ENCODE results near the gene HHLA2. TPM values are rescaled to one million over a fixed set of nuclear protein-coding genes. Genes with fewer than 3 reads are reported as not detected.
A peak's percentile ranks its signal among the peaks of the same experiment; 100 is the strongest.

Gene HHLA2
- total RNA-seq, 1 experiment from 2014 or later, result not detected

- BruUV-seq (replicated peaks), result no TSS peak
- no peaks in the 10 kb centered on the region for H4K20me1 ChIP-seq (ENCODE audit: low read length)
- no peak overlapping the region for H3K4me3 ChIP-seq (ENCODE audit: low read length)
- H3K4me2 ChIP-seq (ENCODE audit: low read length), result peak overlapping the region; percentile 54
- no peaks in the 10 kb centered on the region for H3K9me3 ChIP-seq (ENCODE audit: low read length)
- ATAC-seq (peak; percentile 94), DNase-seq (peak; percentile 84)
- no peak overlapping the region for H3K9ac ChIP-seq (ENCODE audit: low read length)
- CTCF ChIA-PET, result no interaction called here
- POLR2A ChIA-PET (ENCODE audit: unreplicated experiment), result interaction anchor here (0.5 to 0.7 kb wide), 3 partner anchors 13 to 793 kb away, joined by 3 to 6 read pairs (median 3); no protein-coding TSS in a partner anchor
- H3F3A ChIP-seq (ENCODE audit: low read length, unreplicated experiment), result no peaks in the 10 kb centered on the region
- 0 out of 2 replicates have a peak overlapping the region, but pooled peaks have one; percentile 5 for H2AFZ ChIP-seq (ENCODE audit: low read length)
- 0 out of 2 replicates have a peak, but pooled peaks cover 2% of the 10 kb centered on the region for H3K9me2 ChIP-seq (replicated peaks; ENCODE audit: low read length)
- TF ChIP-seq CTCF (conservative IDR thresholded peaks at IDR 0.05; ENCODE audit: low read depth, low read length) (no peak), EZH2 (IDR thresholded peaks at IDR 0.05; ENCODE audit: low read length, unreplicated experiment) (no peak), EZH2phosphoT487 (IDR thresholded peaks at IDR 0.05; ENCODE audit: borderline replicate concordance, low read length) (no peak)
- no peaks in the 10 kb centered on the region for H3K79me2 ChIP-seq (ENCODE audit: low read length)
- no peaks in the 10 kb centered on the region for H3K27me3 ChIP-seq (ENCODE audit: low read length)
- H3K4me1 ChIP-seq (ENCODE audit: insufficient read depth, low read length), result peaks cover 17% of the 10 kb centered on the region
- H3K36me3 ChIP-seq (ENCODE audit: low read depth, low read length), result no peaks in the 10 kb centered on the region
- peak overlapping the region; percentile 48 for H3K27ac ChIP-seq (ENCODE audit: low read length)
- intact Hi-C loops (cut with micrococcal nuclease), result loop anchor here (5.0 kb wide), 3 partner anchors 80 to 170 kb away; partner anchors contain the start of gene IFT57
Measured at GRCh38 chr3:108391917-108392593, 95.7 kb downstream of the HHLA2 start.

GRCh38 chr3:108393128-108393900 is 97.0 kb downstream of the HHLA2 start:
- Histone ChIP-seq H3F3A (ENCODE audit: low read length, unreplicated experiment) (no peaks in the 10 kb centered on the region), H4K20me1 (ENCODE audit: low read length) (no peaks in the 10 kb centered on the region), H3K27ac (ENCODE audit: low read length) (no peak overlapping the region), H3K4me2 (ENCODE audit: low read length) (no peak overlapping the region), H3K79me2 (ENCODE audit: low read length) (no peaks in the 10 kb centered on the region), H3K9ac (ENCODE audit: low read length) (no peak overlapping the region), H2AFZ (ENCODE audit: low read length) (no peak overlapping the region), H3K36me3 (ENCODE audit: low read depth, low read length) (no peaks in the 10 kb centered on the region), H3K4me3 (ENCODE audit: low read length) (no peak overlapping the region), H3K4me1 (ENCODE audit: insufficient read depth, low read length) (peaks cover 17% of the 10 kb centered on the region), H3K9me3 (ENCODE audit: low read length) (no peaks in the 10 kb centered on the region), H3K9me2 (replicated peaks; ENCODE audit: low read length) (0 out of 2 replicates have a peak, but pooled peaks cover 2% of the 10 kb centered on the region), H3K27me3 (ENCODE audit: low read length) (no peaks in the 10 kb centered on the region)
- ChIA-PET CTCF (no interaction called here), POLR2A (ENCODE audit: unreplicated experiment) (no interaction called here)
- TF ChIP-seq EZH2 (IDR thresholded peaks at IDR 0.05; ENCODE audit: low read length, unreplicated experiment) (no peak), CTCF (conservative IDR thresholded peaks at IDR 0.05; ENCODE audit: low read depth, low read length) (no peak), EZH2phosphoT487 (IDR thresholded peaks at IDR 0.05; ENCODE audit: borderline replicate concordance, low read length) (no peak)
- intact Hi-C loops (cut with micrococcal nuclease), result loop anchor here (5.0 kb wide), 3 partner anchors 79 to 171 kb away; partner anchors contain the start of gene IFT57
- BruUV-seq (replicated peaks), result no TSS peak
- ATAC-seq (no peak; the same call in 1 of the 2 replicates), DNase-seq (no peak)

All from PC-3 (cell line).